Colonic mucosa (tissue), 4 donors: Measurements from ENCODE around the gene NECAB2. TPM values are rescaled to one million over a fixed set of nuclear protein-coding genes. Genes with fewer than 3 reads are reported as not detected.

Source experiments
- DNase-seq: peaks from one replicate; pipeline ENCODE4 v3.0.0-alpha.2; 2020
- H3K27ac ChIP-seq: fragments of 200-600 bp; one replicate; pipeline ENCODE4 v1.8.0; 2021
- H3K27me3 ChIP-seq: fragments of 200-600 bp; one replicate; pipeline ENCODE4 v1.8.0; 2021
- H3K36me3 ChIP-seq: fragments of 200-600 bp; one replicate; pipeline ENCODE4 v1.8.0; 2021
- H3K4me1 ChIP-seq: fragments of 200-600 bp; one replicate; pipeline ENCODE4 v1.8.0; 2021; ENCODE audit warnings: mild to moderate bottlenecking
- H3K4me3 ChIP-seq: fragments of 200-600 bp; one replicate; pipeline ENCODE4 v1.8.0; 2021
- H3K9ac ChIP-seq, 2 donors: one replicate each; pipeline ENCODE4 v1.7.0; 2013; ENCODE audit warnings: control low read depth in 2 of 2, low read depth in 2 of 2, low read length in 2 of 2
- H3K9me3 ChIP-seq: fragments of 200-600 bp; one replicate; pipeline ENCODE4 v1.8.0; 2021
- intact Hi-C: fragments of 100-400 bp; cut with DNase I; formaldehyde crosslinking; loops from one replicate; pipeline ENCODE4 v1.14.1; 2022
- total RNA-seq, 2 donors: library from RNA; stranded (reverse); fragmentation: NEBNext Ultra II Directional in 1 of 2; extraction: Animal tissue kit (Norgen Biotek cat#: 25700) in 1 of 2; gene quantifications; one replicate each; pipeline ENCODE4 v1.2.1, GENCODE V29; 2021
- TF ChIP-seq, protein P1 (sequence below): fragments of 200-600 bp; IDR thresholded peaks from one replicate; pipeline ENCODE4 v1.8.0; 2022; ENCODE audit warnings: antibody characterized with exemption, mild to moderate bottlenecking
- donor health status: healthy.
- donor health status: DM: no; HTN: no; CAD: no.
- donor health status: DM: no; HTN: no; CAD: no.

Gene NECAB2
- total RNA-seq, 2 donors from 2014 or later: 0.25 to 0.42 TPM

DNA sequence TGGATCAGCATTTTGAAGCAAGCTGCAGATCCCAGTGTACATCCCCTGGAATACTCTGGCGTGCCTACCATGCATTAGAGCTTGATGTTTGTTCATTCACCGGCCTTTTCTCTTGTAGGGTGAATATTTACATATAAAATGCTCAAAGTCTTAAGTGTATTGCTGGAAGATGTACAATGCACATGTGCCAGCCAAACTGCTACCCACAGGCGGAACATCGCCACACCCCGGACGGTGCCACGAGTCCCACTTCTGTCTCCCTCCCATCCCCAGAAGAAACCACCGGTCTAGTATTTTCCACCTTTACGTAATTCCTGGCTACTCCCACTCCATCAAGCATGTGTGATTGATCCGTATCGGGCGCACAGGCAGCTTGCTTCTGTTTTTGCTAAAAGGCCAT is 70.4 kb downstream of the NECAB2 start:
- H3K9me3 ChIP-seq: no peaks in the 10 kb centered on the region
- no peak for DNase-seq
- intact Hi-C loops: no loop called here
- H3K36me3 ChIP-seq: no peaks in the 10 kb centered on the region
- TF ChIP-seq, protein P1, sequence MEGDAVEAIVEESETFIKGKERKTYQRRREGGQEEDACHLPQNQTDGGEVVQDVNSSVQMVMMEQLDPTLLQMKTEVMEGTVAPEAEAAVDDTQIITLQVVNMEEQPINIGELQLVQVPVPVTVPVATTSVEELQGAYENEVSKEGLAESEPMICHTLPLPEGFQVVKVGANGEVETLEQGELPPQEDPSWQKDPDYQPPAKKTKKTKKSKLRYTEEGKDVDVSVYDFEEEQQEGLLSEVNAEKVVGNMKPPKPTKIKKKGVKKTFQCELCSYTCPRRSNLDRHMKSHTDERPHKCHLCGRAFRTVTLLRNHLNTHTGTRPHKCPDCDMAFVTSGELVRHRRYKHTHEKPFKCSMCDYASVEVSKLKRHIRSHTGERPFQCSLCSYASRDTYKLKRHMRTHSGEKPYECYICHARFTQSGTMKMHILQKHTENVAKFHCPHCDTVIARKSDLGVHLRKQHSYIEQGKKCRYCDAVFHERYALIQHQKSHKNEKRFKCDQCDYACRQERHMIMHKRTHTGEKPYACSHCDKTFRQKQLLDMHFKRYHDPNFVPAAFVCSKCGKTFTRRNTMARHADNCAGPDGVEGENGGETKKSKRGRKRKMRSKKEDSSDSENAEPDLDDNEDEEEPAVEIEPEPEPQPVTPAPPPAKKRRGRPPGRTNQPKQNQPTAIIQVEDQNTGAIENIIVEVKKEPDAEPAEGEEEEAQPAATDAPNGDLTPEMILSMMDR: no peak
- H3K9ac ChIP-seq: no peak overlapping the region
- no peak overlapping the region for H3K27ac ChIP-seq
- H3K4me3 ChIP-seq: no peak overlapping the region
- H3K27me3 ChIP-seq: peaks cover 8% of the 10 kb centered on the region
- H3K4me1 ChIP-seq: no peaks in the 10 kb centered on the region

DNA sequence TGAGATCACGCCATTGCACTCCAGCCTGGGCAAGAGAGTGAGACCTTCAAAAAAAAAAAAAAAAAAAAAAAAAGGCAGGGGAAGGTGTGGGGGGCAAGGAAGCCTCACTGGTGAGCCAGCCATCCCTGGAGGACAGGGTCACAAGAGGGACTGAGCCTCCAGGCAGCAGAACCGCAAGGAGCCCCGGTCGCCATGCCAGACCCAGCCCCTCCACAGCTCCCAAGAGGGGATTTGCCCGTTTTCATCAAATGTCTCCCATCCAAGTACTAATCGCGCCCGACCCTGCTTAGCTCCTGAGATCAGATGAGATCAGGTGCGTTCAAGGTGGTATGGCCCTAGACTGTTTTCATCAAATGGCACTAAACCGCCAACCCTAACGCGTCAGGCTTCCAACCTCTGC is 71.7 kb downstream of the NECAB2 start:
- H3K9ac ChIP-seq: no peak overlapping the region
- DNase-seq: no peak
- no peaks in the 10 kb centered on the region for H3K4me1 ChIP-seq
- H3K36me3 ChIP-seq: no peaks in the 10 kb centered on the region
- TF ChIP-seq, protein P1: no peak
- intact Hi-C loops: no loop called here
- no peaks in the 10 kb centered on the region for H3K9me3 ChIP-seq
- no peak overlapping the region for H3K27ac ChIP-seq
- H3K4me3 ChIP-seq: no peak overlapping the region
- peaks cover 16% of the 10 kb centered on the region for H3K27me3 ChIP-seq

- no peak for DNase-seq
- Histone ChIP-seq H3K9me3 (no peaks in the 10 kb centered on the region), H3K27me3 (peaks cover 16% of the 10 kb centered on the region), H3K36me3 (no peaks in the 10 kb centered on the region), H3K27ac (no peak overlapping the region), H3K4me1 (no peaks in the 10 kb centered on the region), H3K4me3 (no peak overlapping the region), H3K9ac (no peak overlapping the region)
- TF ChIP-seq, protein P1: no peak
- intact Hi-C loops: no loop called here
These were observed 72.3 kb downstream of the NECAB2 start for GRCh38 chr16:84040226-84040822.

GRCh38 chr16:84040823-84041820 is 73.1 kb downstream of the NECAB2 start:
- intact Hi-C loops: no loop called here
- TF ChIP-seq, protein P1: no peak
- peaks cover 16% of the 10 kb centered on the region for H3K27me3 ChIP-seq

DNA sequence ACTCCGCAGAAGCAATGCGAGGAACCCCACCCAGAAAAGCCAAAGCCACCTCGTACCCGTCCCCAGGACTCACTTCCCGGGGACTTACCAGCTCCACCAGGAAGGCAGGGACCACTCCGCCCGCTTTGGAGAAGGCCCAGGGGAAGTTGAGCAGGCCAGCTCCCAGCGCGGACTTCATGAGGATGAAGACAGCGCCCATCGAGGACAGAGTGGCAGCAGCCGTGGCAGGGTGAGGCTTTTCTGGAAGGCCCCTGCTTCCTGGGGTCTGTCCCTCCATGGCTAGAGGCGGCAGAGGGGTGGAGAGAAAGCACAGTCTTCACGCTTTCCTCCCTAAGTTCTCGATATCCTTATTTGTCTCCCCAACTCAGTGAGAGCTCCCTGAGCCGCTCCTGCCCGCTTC is 73.8 kb downstream of the NECAB2 start:
- TF ChIP-seq, protein P1: no peak
- H3K9me3 ChIP-seq: no peaks in the 10 kb centered on the region
- no peaks in the 10 kb centered on the region for H3K4me1 ChIP-seq
- peaks cover 16% of the 10 kb centered on the region for H3K27me3 ChIP-seq
- H3K36me3 ChIP-seq: no peaks in the 10 kb centered on the region
- H3K4me3 ChIP-seq: no peak overlapping the region
- intact Hi-C loops: no loop called here
- no peak for DNase-seq
- no peak overlapping the region for H3K27ac ChIP-seq
- no peak overlapping the region for H3K9ac ChIP-seq

More at GRCh38 chr16:84040823-84041820, 73.1 kb downstream of the NECAB2 start:
- DNase-seq: no peak
- Histone ChIP-seq H3K9ac (no peak overlapping the region), H3K9me3 (no peaks in the 10 kb centered on the region), H3K4me3 (no peak overlapping the region), H3K36me3 (no peaks in the 10 kb centered on the region), H3K27ac (no peak overlapping the region), H3K4me1 (no peaks in the 10 kb centered on the region)
